Colon (tissue), 2 donors: Measurements from ENCODE around the gene PSMD8.
"Not testable (repeated sequence)": the region's sequence is repeated elsewhere in the genome, so short reads cannot be mapped to it uniquely, and the experiment has no call there.

ENCODE experiments used
- FAIRE-seq: peaks from 2 replicates; lab custom pipeline; 2012; peaks lifted over from hg19 to GRCh38; lab: Jason Lieb, UNC
- donor health status: control.
- donor health status: control.

Gene PSMD8

DNA sequence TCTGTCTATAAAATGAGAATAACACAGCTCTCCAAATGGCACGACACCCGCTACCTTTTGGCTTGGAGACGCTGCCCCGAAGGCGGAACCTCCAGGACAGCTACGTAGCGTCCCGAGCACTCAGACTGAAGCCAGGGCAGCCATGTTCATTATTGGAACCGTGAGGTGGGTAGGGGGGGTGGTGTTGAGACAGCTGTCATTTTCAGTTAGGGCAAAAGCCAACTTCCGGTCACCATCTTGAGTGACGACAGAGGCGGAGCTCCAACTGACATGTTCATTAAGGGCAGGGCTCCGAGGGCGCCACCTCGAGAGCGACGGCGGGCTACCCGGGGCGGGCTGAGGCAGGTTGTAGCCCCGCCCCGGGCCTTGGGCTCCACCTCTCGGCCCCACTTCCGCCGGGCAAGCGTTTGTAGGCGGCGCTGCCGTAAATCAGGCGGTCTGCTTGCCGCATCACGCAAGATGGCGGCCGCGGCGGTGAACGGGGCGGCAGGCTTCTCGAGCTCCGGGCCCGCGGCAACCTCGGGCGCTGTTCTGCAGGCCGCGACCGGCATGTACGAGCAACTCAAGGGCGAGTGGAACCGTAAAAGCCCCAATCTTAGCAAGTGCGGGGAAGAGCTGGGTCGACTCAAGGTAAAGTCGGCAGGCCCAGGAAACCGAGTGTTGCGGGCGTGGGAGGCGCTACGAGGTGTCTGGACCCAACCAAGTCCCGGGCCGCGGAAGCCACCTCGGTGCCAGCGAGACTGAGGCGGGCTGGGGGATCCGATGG is at the start of gene PSMD8:
Gene PSMD8, plus strand, starts transcription at position 240 of the 766 bp plus-strand sequence. Its CDS starts 31 bp downstream, at position 271.
- FAIRE-seq = peak; percentile 94

DNA sequence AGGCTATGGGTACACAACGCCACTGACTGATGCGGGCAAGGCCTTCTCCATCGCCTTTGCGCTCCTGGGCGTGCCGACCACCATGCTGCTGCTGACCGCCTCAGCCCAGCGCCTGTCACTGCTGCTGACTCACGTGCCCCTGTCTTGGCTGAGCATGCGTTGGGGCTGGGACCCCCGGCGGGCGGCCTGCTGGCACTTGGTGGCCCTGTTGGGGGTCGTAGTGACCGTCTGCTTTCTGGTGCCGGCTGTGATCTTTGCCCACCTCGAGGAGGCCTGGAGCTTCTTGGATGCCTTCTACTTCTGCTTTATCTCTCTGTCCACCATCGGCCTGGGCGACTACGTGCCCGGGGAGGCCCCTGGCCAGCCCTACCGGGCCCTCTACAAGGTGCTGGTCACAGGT is 47.8 kb upstream of the PSMD8 start:
- FAIRE-seq = no peak

DNA sequence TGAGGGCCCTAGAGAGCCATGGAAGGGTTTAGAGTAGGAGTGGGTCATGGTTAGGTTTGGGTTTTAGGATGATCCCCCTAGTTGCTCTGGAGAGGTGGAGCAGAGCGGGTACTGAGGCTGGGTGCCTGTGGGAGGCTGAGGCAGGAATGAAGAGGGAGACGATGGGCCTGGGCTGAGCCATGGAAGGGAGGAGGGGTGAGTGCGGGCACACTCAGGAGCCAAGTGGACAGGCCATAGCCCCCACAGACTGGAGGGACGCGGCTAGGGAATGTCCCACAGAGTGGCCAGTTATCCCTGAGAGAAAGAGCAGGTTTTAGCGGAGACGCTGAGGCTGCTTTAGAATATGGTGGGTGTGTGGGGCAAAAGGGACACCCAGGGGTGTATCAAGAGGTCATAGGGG is 44.7 kb upstream of the PSMD8 start:
- FAIRE-seq = no peak

DNA sequence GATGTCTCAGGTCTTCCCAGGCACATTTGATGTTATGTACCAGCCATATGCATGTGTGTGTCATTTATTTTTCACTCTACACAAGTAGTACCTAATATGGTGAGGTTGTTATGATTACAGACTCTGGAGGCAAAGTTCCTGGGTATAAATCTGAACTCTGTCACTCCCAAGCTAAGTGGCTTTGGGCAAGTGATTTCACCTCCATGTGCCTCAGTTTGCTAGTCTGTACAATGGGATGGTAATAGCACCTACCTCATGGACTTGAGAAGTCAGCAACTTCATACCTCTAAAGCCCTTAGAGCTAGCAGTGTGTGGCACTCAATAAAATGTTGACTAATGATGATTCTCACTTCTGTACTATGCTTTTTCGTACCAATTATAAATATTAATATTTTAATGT is 42.6 kb upstream of the PSMD8 start:
- FAIRE-seq = no peak

DNA sequence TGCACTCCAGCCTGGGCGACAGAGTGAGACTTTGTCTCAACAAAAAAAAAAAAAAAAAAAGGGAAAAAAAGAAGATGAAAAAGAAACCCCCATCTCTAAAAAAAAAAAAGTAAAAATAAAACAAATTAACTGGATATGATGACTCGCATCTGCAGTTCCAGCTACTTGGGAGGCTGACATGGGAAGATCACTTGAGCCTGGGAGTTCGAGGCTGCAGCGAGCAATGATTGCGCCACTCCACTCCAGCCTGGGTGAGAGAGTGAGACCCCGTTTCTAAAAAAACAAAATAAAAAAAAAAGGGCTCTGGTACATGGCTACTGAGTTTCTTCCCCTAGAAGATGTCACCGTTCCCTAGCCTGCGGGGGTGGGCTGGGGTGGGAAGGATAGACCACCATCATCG is 41.1 kb upstream of the PSMD8 start:
- FAIRE-seq = no peak

DNA sequence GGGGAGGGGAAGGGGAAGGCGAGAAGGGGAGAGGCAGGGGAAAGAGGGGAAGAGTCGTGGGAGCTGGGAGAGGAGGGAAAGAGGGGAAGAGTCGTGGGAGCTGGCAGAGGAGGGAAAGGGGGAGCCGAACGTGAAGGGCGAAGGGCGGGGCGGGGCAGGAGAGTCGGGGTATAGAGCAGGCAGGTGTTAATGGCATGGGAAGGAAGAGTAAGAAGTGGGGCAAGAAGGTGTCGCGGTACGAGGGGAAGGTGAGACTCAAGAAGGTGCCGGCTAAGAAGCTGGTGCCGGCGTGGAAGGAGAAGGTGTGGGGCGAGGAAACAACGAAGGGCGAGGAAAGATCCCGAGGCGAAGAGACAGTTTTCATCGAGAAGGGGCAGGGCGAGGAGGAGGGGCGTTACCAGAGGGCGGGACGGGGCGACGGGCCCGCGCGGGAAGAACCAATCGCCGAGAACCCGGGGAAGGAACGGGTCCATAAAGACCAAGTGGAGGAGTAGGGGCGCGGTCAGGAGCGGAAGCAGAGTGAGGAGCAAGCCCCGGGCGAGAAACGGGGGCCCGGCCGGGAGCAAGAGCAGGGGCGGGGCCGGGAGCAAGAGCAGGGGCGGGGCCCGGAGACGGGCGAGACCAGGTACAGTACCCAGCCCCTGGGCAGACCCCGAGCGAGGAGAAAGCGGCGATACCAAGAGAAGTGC is 38.3 kb upstream of the PSMD8 start:
- FAIRE-seq = peak; percentile 38

DNA sequence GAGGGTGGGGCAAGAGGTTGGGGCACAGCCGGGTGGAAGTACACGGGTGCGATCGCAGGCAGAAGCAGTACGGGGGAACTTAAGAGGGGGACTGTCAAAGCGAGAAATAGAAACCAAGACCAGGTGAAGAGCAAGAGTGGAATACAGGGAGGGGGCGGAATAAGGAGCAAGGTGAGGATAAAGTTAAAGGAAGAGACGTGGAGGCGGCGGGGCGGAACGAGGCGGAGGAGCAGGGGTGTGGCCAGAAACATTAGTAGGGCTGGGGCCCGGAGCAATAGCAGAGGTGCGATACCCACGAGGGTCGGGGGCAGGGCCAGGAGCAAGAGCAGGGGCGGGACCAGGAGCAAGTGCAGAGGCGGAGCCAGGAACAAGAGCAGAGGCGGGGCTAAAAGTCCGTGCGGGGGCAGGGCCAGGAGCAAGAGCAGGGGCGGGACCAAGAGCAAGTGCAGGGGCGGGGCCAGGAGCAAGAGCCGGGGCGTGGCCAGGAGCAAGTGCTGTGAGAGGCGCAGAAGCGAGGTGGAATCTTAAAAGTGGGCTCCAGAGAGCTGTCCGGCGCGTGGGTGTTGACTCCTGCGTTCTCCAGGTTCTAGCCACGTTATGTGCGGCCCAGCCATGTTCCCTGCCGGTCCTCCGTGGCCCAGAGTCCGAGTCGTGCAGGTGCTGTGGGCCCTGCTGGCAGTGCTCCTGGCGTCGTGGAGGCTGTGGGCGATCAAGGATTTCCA is 37.6 kb upstream of the PSMD8 start:
- FAIRE-seq = peak; percentile 55

DNA sequence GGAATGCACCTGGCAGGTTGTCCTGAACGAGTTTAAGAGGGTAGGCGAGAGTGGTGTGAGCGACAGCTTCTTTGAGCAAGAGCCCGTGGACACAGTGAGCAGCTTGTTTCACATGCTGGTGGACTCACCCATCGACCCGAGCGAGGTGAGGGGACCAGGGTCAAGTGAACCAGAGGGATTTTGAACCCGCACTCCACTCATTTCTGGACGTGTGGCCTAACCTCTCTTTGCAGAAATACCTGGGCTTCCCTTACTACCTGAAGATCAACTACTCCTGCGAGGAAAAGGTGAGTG is 37.1 kb upstream of the PSMD8 start:
- FAIRE-seq = no peak

DNA sequence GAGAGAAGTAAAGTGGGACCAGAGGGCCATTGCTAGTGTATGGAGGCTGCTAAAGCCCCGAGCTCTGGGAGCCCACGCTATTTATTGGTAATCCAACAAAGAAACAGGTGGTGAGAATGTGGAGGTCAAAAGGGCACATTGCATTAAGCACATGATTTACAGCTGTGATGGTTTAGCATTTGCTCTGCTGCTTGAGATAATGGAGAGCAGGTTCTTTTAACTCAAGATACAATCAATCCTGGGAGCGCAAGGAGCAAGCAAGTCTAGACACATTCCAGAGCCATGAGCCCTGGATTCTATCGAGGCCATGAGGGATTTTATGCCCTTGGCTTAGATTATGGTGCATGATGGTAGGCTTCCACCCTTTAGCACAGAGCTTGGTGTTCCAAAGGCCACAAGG is 35.4 kb upstream of the PSMD8 start:
- not testable (repeated sequence) for FAIRE-seq

DNA sequence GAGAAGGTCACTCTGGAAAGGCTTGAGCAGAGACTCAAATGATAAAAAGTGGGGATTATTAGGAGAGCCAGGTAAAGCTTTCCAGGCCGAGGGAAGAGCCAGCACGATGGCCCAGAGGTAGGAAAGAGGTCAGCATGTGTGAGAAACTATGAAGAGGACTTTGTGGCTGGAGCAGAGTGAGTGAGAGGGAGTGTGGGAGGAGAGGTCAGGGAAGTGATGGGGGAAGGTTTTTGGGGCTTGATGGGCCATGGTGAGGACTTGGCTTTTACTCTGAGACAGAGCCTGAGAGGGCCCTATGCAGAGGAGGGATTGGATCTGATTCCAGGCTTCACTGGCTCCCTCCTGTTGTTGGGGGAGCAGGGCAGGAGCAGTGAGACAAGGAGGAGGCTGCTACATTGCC is 33.4 kb upstream of the PSMD8 start:
- no peak for FAIRE-seq

DNA sequence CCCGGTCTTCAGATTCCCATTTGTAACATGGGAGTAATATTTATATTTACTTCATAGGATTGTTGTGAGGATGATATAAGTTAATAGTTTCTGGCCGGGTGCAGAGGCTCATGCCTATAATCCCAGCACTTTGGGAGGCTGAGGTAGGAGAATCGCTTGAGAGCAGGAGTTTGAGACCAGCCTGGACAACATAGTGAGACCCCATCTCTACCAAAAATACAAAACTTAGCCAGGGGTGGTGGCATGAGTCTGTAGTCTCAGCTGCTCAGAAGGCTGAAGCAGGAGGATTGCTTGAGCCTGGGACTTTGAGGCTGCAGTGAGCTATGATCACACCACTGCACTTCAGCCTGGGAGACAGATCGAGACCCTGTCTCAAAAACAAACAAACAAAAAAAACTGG is 27.5 kb upstream of the PSMD8 start:
- no peak for FAIRE-seq

DNA sequence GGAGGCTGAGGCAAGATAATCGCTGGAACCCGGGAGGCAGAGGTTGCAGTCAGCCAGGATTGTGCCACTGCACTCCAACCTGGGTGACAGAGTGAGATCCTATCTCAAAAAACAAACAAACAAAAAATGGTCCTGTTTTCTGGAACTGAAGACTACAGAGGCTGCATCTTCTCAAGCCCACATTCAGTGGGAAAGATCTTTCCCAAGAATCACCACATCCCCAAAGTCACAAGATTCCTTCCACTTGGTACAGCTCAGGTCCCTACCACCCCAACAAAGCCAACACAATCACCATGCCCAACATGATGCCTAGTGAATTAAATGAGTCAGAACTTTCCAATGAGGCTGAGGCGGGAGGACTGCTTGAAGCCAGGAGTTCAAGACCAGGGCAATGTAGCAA is 23.5 kb upstream of the PSMD8 start:
- FAIRE-seq = no peak

DNA sequence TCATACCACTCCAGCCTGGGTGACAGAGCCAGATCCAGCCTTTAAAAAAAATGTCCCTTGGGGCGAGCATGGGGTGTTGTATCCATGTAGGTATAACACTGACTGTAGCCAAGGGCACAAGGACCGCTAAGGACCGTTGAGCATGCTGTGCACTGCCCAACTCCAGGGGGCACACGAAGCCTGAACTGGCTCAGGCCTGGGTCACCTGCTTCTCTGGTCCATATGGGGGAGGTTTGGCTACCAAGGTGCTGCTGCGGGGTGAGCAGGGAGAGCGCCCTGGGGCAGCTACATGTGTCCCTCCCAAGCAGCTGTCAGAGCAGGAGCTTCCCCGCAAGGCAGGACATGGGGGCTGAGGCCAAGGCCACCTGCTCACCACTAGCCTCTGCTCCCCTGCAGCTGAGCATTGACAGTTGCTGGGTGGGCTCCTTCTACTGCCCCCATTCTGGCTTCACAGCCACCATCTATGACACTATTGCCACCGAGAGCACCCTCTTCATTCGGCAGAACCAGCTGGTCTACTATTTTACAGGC is 22.4 kb upstream of the PSMD8 start:
- FAIRE-seq = no peak

DNA sequence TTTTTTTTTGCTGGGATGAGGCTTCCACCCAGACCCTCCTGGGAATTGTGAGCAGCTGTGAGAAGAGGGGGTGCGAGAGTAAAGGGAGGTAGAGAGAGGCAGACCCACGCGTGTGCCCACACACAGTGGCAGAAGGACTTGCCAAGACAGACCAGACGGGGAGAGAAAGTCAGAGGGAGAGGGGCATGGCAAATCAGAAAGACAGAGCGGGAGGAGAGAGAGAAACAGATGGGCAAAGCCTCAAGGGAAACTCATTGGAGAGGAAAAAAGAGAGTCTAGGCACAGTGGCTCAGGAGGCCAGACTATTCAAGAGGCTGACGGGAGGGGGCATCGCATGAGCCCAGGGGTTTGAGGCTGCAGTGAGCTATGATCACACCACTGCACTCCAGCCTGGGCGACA is 21.8 kb upstream of the PSMD8 start:
- FAIRE-seq = no peak

DNA sequence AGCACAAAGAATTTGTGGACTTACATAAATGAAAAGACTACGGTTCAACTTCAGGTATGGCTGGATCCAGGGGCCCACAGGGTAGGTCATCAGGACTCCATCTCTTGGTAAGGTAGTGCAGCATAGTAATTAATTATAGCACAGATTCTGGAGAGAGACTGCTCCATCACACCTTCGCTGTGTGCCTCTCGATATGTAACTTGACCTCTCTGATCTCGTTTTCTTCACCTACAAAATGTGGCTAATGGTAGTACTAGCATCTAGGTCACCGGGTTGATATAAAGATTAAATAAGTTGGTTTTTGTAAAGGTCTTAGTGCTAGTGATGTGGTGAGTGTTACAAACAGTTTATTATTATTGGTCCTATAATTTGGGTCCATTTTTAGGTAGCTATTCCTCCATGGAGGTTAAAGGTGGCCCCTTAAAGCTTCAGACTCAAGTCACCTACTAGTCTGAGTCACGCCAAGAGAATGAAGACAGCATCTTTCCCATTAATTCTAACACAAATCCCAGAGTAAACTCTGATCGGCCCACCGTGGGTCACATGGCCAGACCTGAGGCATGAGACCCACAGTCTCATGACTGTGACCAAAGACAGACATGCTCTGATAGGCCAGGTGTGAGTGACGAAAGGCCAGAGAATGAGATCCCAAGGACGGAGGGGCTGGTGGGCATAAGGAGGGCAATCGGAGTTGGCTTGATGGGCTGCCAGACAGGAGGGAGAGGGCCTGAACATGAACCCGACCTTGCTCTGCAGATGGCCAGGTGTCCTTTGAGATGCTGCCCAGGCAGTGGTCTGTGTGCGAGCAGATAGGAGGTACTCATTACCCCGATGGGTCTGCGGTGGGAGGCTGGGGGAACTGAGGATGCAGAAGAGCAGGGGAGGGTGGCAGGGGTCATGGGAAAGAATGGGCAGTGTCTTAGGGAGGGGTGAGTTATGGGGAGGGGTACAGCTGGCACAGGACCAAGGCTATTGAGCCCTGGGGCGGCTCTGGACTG is 18.3 kb upstream of the PSMD8 start:
- no peak for FAIRE-seq

DNA sequence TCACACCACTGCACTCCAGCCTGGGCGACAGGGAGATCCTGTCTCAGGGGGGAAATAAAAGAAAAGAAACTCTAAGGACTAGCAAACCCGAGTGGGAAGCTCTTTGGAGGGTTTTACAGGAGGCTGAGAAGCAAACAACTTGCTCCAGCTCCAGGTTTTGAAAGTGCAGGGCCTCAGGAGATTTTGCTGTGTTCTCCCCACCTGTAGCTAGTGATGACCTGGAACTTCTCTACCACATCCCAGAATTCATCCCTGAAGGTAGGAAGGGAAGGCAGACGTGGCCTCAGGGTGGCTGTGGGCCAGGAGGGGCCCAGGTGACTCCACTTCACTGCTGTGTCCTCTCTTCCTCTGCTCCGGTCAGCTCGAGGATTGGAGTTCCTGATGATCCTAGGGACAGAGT is 16.3 kb upstream of the PSMD8 start:
- FAIRE-seq = no peak

DNA sequence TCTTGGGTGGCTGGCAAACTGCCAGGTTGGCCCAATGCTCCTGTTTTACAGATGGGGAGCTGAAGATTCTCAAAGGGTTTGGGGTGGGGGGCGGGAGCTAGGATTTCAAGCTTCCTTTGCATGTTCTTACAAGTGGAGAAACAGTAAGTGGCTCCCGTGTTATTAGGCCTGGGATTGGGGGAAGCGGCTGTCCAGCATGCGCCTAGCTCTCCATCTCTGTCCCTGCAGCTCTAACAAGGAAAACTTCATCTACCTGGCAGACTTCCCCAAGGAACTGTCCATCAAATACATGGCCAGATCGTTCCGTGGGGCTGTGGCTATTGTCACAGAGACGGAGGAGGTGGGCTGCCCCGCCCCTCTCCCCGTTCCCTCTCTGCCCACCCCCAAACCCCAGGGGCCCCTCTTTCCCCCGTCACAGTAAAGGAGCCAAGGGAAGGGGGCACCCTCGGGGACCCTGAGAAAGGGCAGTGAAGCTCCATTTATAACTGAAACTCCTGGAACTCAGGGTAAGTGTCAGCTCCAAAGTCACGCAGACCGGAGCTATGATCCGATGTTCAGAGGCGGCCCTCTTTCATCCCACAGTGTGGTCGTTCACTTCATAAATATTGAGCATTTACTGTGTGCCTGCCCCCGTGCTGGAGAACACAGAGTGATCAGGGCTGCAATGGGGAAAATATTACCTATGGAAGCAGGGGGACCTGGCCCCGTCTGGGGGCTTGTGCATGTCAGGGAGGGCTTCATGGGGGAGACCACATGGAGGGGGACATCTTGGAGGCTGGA is 14.9 kb upstream of the PSMD8 start:
- no peak for FAIRE-seq

DNA sequence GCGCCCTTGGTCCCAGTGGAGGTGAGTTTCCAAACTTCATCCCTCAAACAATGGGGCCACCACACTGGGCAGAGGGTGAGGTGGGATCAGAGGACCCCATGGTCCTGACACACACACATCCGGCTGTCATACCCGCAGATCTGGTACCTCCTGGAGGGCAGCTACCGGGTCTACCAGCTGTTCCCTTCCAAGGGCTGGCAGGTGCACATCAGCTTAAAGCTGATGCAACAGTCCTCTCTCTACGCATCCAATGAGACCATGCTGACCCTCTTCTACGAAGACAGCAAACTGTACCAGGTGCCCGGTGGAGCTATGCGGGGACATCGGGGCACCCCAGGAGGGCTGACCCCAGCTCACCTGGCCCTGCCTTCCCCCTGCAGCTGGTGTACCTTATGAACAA is 14.0 kb upstream of the PSMD8 start:
- FAIRE-seq = no peak

DNA sequence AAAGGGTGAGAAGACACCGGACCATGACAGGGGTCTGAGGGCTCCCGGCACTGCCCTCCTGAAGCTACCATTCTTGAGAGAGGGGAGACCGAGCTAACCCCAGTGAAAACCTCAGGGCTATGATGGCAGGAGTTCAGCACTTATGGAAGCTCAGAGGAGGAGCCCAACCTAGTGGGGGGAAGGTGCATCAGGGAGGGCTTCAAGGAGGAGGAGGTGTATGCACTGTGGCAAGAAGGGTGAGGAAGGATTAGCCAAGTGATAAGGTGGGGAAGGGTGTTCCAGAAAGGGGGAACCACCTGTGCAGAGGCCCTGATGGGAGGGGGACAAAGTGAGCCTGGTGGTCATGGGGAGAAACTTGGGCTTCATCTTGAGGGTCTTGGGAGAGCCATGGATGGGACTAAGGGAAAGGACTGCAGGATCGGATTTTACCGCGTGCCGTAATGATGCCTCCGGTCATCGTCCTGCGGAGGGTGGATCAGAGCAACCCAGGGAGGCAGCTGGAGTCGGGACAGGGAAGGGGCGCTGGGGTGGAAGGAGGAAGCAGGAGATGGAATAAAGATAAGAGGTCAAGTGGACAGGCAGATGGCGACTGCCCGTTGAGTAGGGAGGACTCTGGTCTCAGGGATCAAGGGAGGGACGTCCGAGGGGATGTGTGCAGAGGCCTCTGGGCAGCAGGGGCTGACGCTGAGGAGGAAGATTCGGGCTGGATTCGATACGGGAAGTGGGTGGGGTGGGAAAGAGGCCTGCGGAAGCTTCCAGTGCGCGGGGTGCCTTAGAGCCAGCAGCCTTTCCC is 13.3 kb upstream of the PSMD8 start:
- FAIRE-seq = no peak

DNA sequence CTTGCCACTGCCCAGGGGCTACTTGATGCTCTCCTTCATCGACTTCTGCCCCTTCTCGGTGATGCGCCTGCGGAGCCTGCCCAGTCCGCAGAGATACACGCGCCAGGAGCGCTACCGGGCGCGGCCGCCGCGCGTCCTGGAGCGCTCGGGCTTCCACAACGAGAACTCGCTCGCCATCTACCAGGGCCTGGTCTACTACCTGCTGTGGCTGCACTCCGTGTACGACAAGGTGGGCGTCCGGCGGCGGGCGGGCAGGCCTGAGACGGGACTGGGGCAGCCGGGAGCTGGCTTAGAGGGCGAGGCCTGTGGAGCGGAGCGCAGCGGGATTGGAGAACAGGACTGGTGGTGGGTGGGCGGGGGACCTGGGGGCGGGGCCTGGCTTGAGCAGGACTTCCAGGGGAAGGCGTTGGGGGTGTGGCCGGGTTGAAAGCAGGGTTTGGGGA is 12.7 kb upstream of the PSMD8 start:
- no peak for FAIRE-seq
